ENCODE measurements around the gene PARP16. TPM values are rescaled to one million over a fixed set of nuclear protein-coding genes. Genes with fewer than 3 reads are reported as not detected.

Gene PARP16
- total RNA-seq, 1 experiment from 2014 or later: 9.7 TPM

DNA sequence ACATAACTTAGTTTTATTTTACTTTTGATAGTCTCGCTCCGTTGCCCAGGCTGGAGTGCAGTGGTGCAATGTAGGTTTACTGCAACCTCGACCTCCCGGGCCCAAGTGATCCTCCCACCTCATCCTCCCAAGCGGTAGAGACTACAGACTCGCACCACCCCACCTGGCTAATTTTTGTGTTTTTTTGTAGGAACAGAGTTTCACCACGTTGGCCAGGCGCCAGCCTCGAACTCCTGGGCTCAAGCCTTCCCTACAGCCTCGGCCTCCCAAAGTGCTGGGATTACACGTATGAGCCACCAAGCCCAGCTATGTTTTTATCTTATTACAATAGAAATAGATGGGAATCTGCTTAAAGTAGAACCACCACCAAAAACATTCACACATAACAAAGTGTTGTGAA, 12.0 kb upstream of the PARP16 start (continued):
- TF ChIP-seq, protein P1, sequence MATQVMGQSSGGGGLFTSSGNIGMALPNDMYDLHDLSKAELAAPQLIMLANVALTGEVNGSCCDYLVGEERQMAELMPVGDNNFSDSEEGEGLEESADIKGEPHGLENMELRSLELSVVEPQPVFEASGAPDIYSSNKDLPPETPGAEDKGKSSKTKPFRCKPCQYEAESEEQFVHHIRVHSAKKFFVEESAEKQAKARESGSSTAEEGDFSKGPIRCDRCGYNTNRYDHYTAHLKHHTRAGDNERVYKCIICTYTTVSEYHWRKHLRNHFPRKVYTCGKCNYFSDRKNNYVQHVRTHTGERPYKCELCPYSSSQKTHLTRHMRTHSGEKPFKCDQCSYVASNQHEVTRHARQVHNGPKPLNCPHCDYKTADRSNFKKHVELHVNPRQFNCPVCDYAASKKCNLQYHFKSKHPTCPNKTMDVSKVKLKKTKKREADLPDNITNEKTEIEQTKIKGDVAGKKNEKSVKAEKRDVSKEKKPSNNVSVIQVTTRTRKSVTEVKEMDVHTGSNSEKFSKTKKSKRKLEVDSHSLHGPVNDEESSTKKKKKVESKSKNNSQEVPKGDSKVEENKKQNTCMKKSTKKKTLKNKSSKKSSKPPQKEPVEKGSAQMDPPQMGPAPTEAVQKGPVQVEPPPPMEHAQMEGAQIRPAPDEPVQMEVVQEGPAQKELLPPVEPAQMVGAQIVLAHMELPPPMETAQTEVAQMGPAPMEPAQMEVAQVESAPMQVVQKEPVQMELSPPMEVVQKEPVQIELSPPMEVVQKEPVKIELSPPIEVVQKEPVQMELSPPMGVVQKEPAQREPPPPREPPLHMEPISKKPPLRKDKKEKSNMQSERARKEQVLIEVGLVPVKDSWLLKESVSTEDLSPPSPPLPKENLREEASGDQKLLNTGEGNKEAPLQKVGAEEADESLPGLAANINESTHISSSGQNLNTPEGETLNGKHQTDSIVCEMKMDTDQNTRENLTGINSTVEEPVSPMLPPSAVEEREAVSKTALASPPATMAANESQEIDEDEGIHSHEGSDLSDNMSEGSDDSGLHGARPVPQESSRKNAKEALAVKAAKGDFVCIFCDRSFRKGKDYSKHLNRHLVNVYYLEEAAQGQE (IDR thresholded peaks at IDR 0.05; ENCODE audit: low read depth): no peak
- no peak for TF ChIP-seq POLR2AphosphoS5 (IDR thresholded peaks at IDR 0.05; ENCODE audit: low read depth, low read length)
- no peak for TF ChIP-seq TCF7L2 (IDR thresholded peaks at IDR 0.05; ENCODE audit: borderline replicate concordance, extremely low read depth, insufficient read depth, insufficient read length)
- no peak for TF ChIP-seq JUND (IDR thresholded peaks at IDR 0.05)
- TF ChIP-seq, protein P2, sequence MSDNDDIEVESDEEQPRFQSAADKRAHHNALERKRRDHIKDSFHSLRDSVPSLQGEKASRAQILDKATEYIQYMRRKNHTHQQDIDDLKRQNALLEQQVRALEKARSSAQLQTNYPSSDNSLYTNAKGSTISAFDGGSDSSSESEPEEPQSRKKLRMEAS (IDR thresholded peaks at IDR 0.05): no peak
- no peak for TF ChIP-seq YY1 (IDR thresholded peaks at IDR 0.05; ENCODE audit: extremely low read depth, insufficient replicate concordance, low read depth, low read length)
- TF ChIP-seq SIN3A (IDR thresholded peaks at IDR 0.05; ENCODE audit: low read depth): no peak
- TF ChIP-seq, protein P3, sequence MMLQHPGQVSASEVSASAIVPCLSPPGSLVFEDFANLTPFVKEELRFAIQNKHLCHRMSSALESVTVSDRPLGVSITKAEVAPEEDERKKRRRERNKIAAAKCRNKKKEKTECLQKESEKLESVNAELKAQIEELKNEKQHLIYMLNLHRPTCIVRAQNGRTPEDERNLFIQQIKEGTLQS (IDR thresholded peaks at IDR 0.05): no peak

DNA sequence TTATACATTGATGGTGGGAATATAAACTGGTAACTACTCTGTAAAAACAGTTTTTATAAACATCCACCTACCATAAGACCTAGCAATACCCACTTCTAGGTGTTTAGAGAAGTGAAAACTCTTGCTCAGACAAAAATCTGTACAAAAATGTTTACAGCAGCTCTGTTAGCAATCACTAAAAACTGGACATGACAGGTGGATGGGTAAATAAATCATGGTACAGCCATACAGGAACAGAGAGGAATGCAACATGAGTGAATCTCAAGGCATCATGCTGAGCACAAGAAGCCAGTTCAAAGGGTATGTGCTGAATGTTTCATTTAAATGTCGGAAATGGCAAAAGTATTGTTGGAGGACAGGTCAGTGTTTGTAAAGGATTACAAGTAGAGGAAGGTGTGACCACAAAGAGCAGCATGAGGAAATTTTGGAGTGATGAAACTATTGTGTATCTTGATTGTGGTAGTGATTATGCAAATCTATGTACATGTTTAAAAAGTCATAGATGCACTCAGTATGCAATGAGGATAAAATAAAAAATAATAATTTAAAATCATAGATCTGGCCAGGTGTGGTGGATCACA, 6.3 kb upstream of the PARP16 start:
- CTCF ChIA-PET: no interaction called here

More for the DNA sequence above, 6.3 kb upstream of the PARP16 start:
- Histone ChIP-seq H3K79me2 (ENCODE audit: insufficient read depth, low read length) (no peaks in the 10 kb centered on the region), H2AFZ (ENCODE audit: low read depth, low read length, poor library complexity, severe bottlenecking) (no peak overlapping the region), H3K4me1 (ENCODE audit: control insufficient read depth in 1 of 2, insufficient read depth in 2 of 2, low read length in 2 of 2) (peaks cover 11 to 29% of the 10 kb centered on the region in 2 experiments), H4K20me1 (ENCODE audit: insufficient read depth) (no peaks in the 10 kb centered on the region), H3K9me3 (ENCODE audit: control insufficient read depth in 1 of 2, insufficient read depth in 1 of 2, low read depth in 1 of 2, low read length in 2 of 2) (no peaks in the 10 kb centered on the region), H3K4me2 (ENCODE audit: low read length) (no peak overlapping the region), H3K9me2 (ENCODE audit: insufficient read depth) (no peaks in the 10 kb centered on the region), H3K9ac (ENCODE audit: low read length) (no peak overlapping the region), H3K4me3 (replicated peaks in 1 of 2; ENCODE audit: low read depth in 1 of 2, low read length in 2 of 2) (no peak overlapping the region), H3K27me3 (ENCODE audit: insufficient read depth, low read length) (no peaks in the 10 kb centered on the region), H3K27ac (ENCODE audit: low read depth, low read length) (no peak overlapping the region), H3K36me3 (ENCODE audit: control insufficient read depth in 1 of 2, insufficient read depth in 2 of 2, low read length in 2 of 2) (no peaks in the 10 kb centered on the region)
- no TSS peak for BruUV-seq (replicated peaks)
- ChIA-PET POLR2A (interaction anchor here (5.0 kb wide), 1 partner anchor 11 kb away, joined by 38 read pairs; the partner anchor contains the start of gene RNU5B-1), RAD21 (ENCODE audit: low non-redundant PET in 1 of 2, low total read pairs in 2 of 2, uncharacterized antibody in 2 of 2, unreplicated experiment in 2 of 2) (interaction anchor here in 1 of 2 experiments (0.7 kb wide), 1 partner anchor 238 kb away, joined by 3 read pairs; no protein-coding TSS in a partner anchor)
- TF ChIP-seq ELF1 (IDR thresholded peaks at IDR 0.05; ENCODE audit: borderline replicate concordance, low read depth) (no peak), POLR2AphosphoS5 (IDR thresholded peaks at IDR 0.05; ENCODE audit: low read depth, low read length) (no peak), FOSL1 (IDR thresholded peaks at IDR 0.05; ENCODE audit: low read depth) (no peak), EGR1 (IDR thresholded peaks at IDR 0.05; ENCODE audit: low read depth) (no peak), CBX3 (IDR thresholded peaks at IDR 0.05; ENCODE audit: low read depth) (no peak), TCF7L2 (IDR thresholded peaks at IDR 0.05; ENCODE audit: borderline replicate concordance, extremely low read depth, insufficient read depth, insufficient read length) (no peak)
- ATAC-seq (no peak), DNase-seq (ENCODE audit: low read depth, low spot score) (no peak)
- intact Hi-C loops (cut with micrococcal nuclease): no loop called here

Data from HCT116 (cell line).